Peyer's patch (tissue), 4 donors: Measurements from ENCODE around the gene CTCFL.

Experiments
- CTCF ChIP-seq, 6 experiments: fragments of 450-650 bp in 4 of 6; fragments of 200-600 bp in 2 of 6; sonication (generic) in 1 of 6; IDR thresholded peaks; one replicate each; pipeline ENCODE4 v1.5.1; 2017 to 2019; ENCODE audit warnings: antibody characterized with exemption in 6 of 6, mild to moderate bottlenecking in 3 of 6, moderate library complexity in 1 of 6
- POLR2A ChIP-seq, 2 donors: fragments of 450-650 bp; IDR thresholded peaks; one replicate each; pipeline ENCODE4 v1.5.1; 2017; ENCODE audit warnings: antibody characterized with exemption in 2 of 2, mild to moderate bottlenecking in 2 of 2, moderate library complexity in 2 of 2

GRCh38 chr20:57498425-57499400 lies 26.2 kb downstream of the CTCFL start:
- TF ChIP-seq CTCF (IDR thresholded peaks at IDR 0.05) (no peak), POLR2A (IDR thresholded peaks at IDR 0.05) (no peak)
